8988T (cell line): ENCODE results near the gene SPPL2A.
"Not testable (repeated sequence)": the region's sequence is repeated elsewhere in the genome, so short reads cannot be mapped to it uniquely, and the experiment has no call there.

Experiments
- DNase-seq: peaks from one replicate; pipeline ENCODE4 v3.0.0; 2011

Gene SPPL2A, protein sequence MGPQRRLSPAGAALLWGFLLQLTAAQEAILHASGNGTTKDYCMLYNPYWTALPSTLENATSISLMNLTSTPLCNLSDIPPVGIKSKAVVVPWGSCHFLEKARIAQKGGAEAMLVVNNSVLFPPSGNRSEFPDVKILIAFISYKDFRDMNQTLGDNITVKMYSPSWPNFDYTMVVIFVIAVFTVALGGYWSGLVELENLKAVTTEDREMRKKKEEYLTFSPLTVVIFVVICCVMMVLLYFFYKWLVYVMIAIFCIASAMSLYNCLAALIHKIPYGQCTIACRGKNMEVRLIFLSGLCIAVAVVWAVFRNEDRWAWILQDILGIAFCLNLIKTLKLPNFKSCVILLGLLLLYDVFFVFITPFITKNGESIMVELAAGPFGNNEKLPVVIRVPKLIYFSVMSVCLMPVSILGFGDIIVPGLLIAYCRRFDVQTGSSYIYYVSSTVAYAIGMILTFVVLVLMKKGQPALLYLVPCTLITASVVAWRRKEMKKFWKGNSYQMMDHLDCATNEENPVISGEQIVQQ

GRCh38 chr15:50765195-50765967 is at the start of gene SPPL2A:
Gene SPPL2A (minus strand): TSS chr15:50765706. CDS start chr15:50765533, 173 bp downstream.
- DNase-seq = peak; percentile 71

- no peak for DNase-seq
Measured at GRCh38 chr15:50814634-50815033, 49.1 kb upstream of the SPPL2A start.

DNA sequence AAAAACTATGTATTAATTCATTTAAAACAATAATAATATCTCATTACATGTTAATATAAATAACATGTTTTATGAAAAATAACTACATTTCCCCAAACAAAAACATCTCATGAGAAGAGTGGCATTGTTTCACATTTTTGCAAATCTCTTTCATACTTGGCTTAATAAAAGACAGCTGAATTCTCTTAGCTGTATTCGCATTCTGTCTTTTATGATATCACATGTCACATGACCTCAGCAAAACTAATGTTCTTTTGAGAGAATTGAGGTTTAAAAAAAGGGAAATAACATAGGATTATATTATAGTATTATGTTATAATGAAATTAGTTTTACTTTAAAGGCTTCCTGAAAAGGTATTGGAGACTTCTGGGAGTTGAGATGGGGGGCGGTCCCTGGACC is 48.4 kb upstream of the SPPL2A start:
- DNase-seq = no peak

GRCh38 chr15:50813089-50813488 is 47.6 kb upstream of the SPPL2A start:
- DNase-seq = no peak

GRCh38 chr15:50812181-50812506 is 46.6 kb upstream of the SPPL2A start:
- not testable (repeated sequence) for DNase-seq

DNA sequence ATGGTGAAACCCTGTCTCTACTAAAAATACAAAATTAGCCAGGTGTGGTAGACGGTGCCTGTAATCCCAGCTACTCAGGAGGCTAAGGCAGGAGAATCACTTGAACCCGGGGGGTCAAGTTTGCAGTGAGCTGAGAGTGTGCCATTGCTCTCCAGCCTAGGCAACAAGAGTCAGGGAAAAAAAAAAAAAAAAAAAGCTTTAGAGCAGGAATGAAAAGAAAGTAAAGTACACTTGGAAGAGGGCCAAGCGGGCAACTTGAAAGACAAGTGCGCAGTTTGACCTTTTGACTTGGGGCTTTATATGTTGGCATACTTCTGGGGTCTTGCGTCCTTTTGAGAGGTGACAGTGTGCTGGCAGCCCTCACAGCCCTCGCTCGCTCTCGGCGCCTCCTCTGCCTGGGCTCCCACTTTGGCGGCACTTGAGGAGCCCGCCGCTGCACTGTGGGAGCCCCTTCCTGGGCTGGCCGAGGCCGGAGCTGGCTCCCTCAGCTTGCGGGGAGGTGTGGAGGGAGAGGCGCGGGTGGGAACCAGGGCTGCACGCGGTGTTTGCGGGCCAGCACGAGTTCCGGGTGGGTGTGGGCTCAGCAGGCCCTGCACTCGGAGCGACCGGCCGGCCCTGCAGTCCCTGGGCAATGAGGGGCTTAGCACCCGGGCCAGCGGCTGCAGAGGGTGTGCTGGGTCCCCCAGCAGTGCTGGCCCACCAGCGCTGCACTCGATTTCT is 46.1 kb upstream of the SPPL2A start:
- DNase-seq = not testable (repeated sequence)

DNA sequence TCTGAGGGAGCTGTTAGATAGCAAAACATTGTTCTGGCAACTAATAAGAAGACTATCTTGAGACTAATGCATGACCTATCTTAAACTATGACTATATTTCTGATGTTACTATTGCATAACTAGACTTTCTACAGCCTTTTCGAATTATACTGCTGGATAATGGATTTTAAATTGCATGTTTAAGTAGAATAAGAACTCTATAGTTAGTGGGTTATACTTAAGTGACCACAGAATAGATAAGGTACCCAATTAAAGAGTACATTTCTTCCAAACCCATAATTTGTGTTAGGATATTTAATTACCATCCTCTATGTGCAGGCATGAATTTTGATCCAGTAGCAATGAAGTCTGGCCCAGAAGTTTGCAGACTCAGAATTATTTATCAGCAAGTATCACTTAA is 44.6 kb upstream of the SPPL2A start:
- DNase-seq = no peak

- no peak for DNase-seq
Measured at GRCh38 chr15:50808728-50809127, 43.2 kb upstream of the SPPL2A start.

GRCh38 chr15:50803479-50804180 is 38.1 kb upstream of the SPPL2A start:
- no peak for DNase-seq

DNA sequence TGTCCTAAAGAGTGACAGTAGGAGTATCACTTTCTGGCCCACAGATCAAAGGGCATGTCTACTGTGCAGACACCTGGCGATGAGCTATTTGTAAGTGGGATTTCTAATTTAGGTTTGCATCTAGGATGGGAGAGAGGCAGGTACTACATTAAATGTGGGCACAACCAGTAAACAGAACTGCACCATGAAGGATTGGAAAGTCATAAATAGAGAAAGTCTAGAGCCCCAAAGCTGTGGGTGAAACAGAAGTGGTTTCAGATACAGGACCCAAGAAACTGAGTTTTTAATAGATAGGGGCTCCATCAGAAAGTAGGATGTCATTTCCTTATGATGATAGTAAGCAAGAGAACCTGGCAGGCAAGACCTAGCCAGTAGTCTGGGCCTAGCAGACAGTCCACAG is 35.2 kb upstream of the SPPL2A start:
- no peak for DNase-seq

DNA sequence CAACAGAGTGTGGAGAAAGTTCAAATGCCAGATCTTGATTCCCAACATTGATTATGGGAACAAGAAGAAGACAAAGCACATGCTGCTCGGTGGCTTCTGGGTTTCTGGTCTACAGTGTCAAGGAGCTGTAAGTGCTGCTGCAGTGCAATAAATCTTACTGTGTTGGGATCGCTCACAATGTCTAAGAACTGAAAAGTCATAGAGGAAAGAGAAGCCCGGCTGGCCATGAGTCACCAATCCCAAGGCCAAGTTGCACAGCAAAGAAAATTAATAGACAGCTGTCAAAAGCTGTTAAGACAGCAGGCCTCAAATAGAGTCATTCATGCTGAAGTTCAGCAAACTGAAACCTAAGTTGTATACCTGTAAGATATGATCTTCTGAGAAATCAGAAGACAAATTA is 33.2 kb upstream of the SPPL2A start:
- no peak for DNase-seq

GRCh38 chr15:50797926-50798325 is 32.4 kb upstream of the SPPL2A start:
- DNase-seq = no peak

- DNase-seq = no peak
Measured at GRCh38 chr15:50791486-50791885, 26.0 kb upstream of the SPPL2A start.

GRCh38 chr15:50790778-50791453 is 25.4 kb upstream of the SPPL2A start:
- DNase-seq = no peak

DNA sequence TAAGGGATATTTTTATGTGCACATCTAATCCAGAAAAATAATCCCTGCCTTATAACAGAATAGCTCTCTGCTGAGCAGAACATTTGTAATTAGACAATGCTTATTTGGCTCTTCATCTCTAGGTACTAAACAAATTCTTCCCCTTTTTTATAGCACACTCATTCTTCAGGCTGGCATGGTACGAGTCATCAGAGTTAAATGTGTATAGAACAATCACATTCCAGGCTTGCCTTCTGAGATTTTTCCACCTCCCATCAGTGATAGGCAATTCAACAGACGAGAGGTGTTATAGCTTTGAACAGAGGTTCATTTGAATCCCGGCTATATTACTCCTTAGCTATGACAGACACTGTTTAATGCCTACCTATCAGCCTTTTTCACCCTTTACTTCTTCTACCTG is 21.4 kb upstream of the SPPL2A start:
- DNase-seq = no peak

- DNase-seq = no peak
Measured at GRCh38 chr15:50786438-50786837, 20.9 kb upstream of the SPPL2A start.

DNA sequence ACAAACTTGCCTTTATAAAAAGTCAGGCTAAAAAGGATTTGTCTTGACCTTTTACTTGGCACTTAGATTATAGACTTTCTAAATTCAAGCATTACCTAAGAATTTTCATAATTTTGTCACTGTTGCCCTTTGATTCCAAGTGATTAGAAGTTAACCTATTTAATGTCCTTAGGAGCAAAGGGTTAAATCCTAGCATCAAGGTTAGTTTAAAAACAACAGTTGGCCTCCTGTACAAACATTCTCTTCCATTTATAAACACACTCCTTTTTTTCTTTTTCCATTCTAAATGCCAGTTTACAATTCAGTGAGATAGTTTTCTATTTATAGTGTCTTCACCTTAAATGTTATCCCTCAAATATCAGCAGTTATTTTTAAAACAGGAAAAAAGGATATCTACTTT is 18.4 kb upstream of the SPPL2A start:
- DNase-seq = no peak

GRCh38 chr15:50783411-50783810 is 17.9 kb upstream of the SPPL2A start:
- no peak for DNase-seq

- no peak for DNase-seq
Measured at GRCh38 chr15:50778086-50778485, 12.6 kb upstream of the SPPL2A start.

GRCh38 chr15:50777042-50777441 is 11.5 kb upstream of the SPPL2A start:
- no peak for DNase-seq

- DNase-seq = no peak
Measured at GRCh38 chr15:50774450-50774849, 8.9 kb upstream of the SPPL2A start.

GRCh38 chr15:50773389-50773788 is 7.9 kb upstream of the SPPL2A start:
- DNase-seq = no peak
